Trophoblast cell (in vitro differentiated cells and primary cell): ENCODE data around the gene COPZ2.

Source experiments
- DNase-seq, 2 donors: peaks; one replicate each; pipeline ENCODE4 v3.0.0-alpha.2; 2016
- H2AFZ ChIP-seq: 2 replicates; pipeline ENCODE4 v1.6.1; 2013; ENCODE audit warnings: low read length, moderate library complexity, mild to moderate bottlenecking; ENCODE audit not compliant: insufficient read depth, poor library complexity
- H2AK5ac ChIP-seq: 2 replicates; pipeline ENCODE4 v1.6.1; 2013; ENCODE audit warnings: mild to moderate bottlenecking, low read length
- H2BK120ac ChIP-seq: 2 replicates; pipeline ENCODE4 v1.6.1; 2013; ENCODE audit warnings: low read length, mild to moderate bottlenecking, moderate library complexity; ENCODE audit not compliant: insufficient read depth, poor library complexity
- H2BK12ac ChIP-seq: 2 replicates; pipeline ENCODE4 v1.6.1; 2013; ENCODE audit warnings: mild to moderate bottlenecking, low read length, moderate library complexity
- H2BK5ac ChIP-seq: 2 replicates; pipeline ENCODE4 v1.6.1; 2013; ENCODE audit warnings: low read length, low read depth, moderate library complexity, mild to moderate bottlenecking; ENCODE audit not compliant: poor library complexity
- H3K14ac ChIP-seq: 2 replicates; pipeline ENCODE4 v1.6.1; 2013; ENCODE audit warnings: mild to moderate bottlenecking, low read length
- H3K18ac ChIP-seq: 2 replicates; pipeline ENCODE4 v1.6.1; 2013; ENCODE audit warnings: mild to moderate bottlenecking, low read length
- H3K23ac ChIP-seq: 2 replicates; pipeline ENCODE4 v1.6.1; 2013; ENCODE audit warnings: low read length
- H3K27ac ChIP-seq: 2 replicates; pipeline ENCODE4 v1.5.1; 2013; ENCODE audit warnings: low read depth, mild to moderate bottlenecking, inconsistent platforms, low read length, moderate library complexity
- H3K27me3 ChIP-seq: 2 replicates; pipeline ENCODE4 v1.6.1; 2013; ENCODE audit warnings: inconsistent platforms, mild to moderate bottlenecking, low read length, moderate library complexity; ENCODE audit not compliant: insufficient read depth
- H3K36me3 ChIP-seq, 2 experiments: 1 replicate in 1 of 2; 2 replicates in 1 of 2; pipeline ENCODE4 v1.6.1; 2013; ENCODE audit warnings: low read length in 2 of 2, mild to moderate bottlenecking in 2 of 2, moderate library complexity in 1 of 2; ENCODE audit not compliant: insufficient read depth in 2 of 2, control insufficient read depth in 1 of 2
- H3K4ac ChIP-seq: 2 replicates; pipeline ENCODE4 v1.6.1; 2013; ENCODE audit warnings: low read depth, mild to moderate bottlenecking, low read length, moderate library complexity
- H3K4me1 ChIP-seq, 2 experiments: 1 replicate in 1 of 2; 2 replicates in 1 of 2; pipeline ENCODE4 v1.6.1; 2013; ENCODE audit warnings: low read length in 2 of 2, mild to moderate bottlenecking in 2 of 2, moderate library complexity in 1 of 2; ENCODE audit not compliant: insufficient read depth in 2 of 2, control insufficient read depth in 1 of 2
- H3K4me2 ChIP-seq: 2 replicates; pipeline ENCODE4 v1.6.1; 2013; ENCODE audit warnings: inconsistent platforms, mild to moderate bottlenecking, low read length, moderate library complexity
- H3K4me3 ChIP-seq: 2 replicates; pipeline ENCODE4 v1.5.1; 2013; ENCODE audit warnings: mild to moderate bottlenecking, low read depth, low read length, inconsistent platforms
- H3K79me1 ChIP-seq: one replicate; pipeline ENCODE4 v1.6.1; 2013; ENCODE audit warnings: low read length
- H3K79me2 ChIP-seq: 2 replicates; pipeline ENCODE4 v1.6.1; 2013; ENCODE audit warnings: low read length, mild to moderate bottlenecking; ENCODE audit not compliant: control insufficient read depth, insufficient read depth, poor library complexity
- H3K9ac ChIP-seq: 2 replicates; pipeline ENCODE4 v1.6.1; 2013; ENCODE audit warnings: mild to moderate bottlenecking, low read length
- H3K9me3 ChIP-seq: 2 replicates; pipeline ENCODE4 v1.6.1; 2013; ENCODE audit warnings: low read depth, mild to moderate bottlenecking, control low read depth, inconsistent platforms, low read length; ENCODE audit not compliant: insufficient read depth
- H4K12ac ChIP-seq: 2 replicates; pipeline ENCODE4 v1.6.1; 2013; ENCODE audit warnings: low read depth, mild to moderate bottlenecking, low read length, moderate library complexity
- H4K8ac ChIP-seq: 2 replicates; pipeline ENCODE4 v1.6.1; 2013; ENCODE audit warnings: low read depth, mild to moderate bottlenecking, low read length, moderate library complexity
- H4K91ac ChIP-seq: one replicate; pipeline ENCODE4 v1.6.1; 2013; ENCODE audit warnings: low read depth, mild to moderate bottlenecking, low read length, moderate library complexity
- WGBS: extraction: QIAGEN DNeasy Blood & Tissue Kit; methylation state at CpG from one replicate; pipeline ENCODE4 v1.1.7; 2013; ENCODE audit warnings: missing lambda C conversion rate; ENCODE audit not compliant: insufficient read length, insufficient coverage; ENCODE audit errors: extremely low coverage; 5-methylcytosine and 5-hydroxymethylcytosine counted together

The COPZ2 gene

GRCh38 chr17:47993031-47993564 lies 44.5 kb downstream of the COPZ2 start:
- Histone ChIP-seq H3K27ac (no peak overlapping the region), H3K4ac (no peak overlapping the region), H3K9me3 (peaks cover 8% of the 10 kb centered on the region), H3K14ac (no peak overlapping the region), H3K79me2 (no peaks in the 10 kb centered on the region), H3K4me1 (peaks cover 8 to 21% of the 10 kb centered on the region in 2 experiments), H4K8ac (no peak overlapping the region), H2BK12ac (no peak overlapping the region), H2AK5ac (no peak overlapping the region), H2BK5ac (no peak overlapping the region), H4K91ac (no peak overlapping the region), H3K27me3 (no peaks in the 10 kb centered on the region), H3K4me3 (no peak overlapping the region), H3K4me2 (no peak overlapping the region), H4K12ac (no peak overlapping the region), H3K79me1 (no peaks in the 10 kb centered on the region), H3K18ac (no peak overlapping the region), H3K36me3 (no peaks in the 10 kb centered on the region), H3K9ac (no peak overlapping the region), H3K23ac (no peak overlapping the region), H2AFZ (no peak overlapping the region), H2BK120ac (no peak overlapping the region)
- WGBS, result no CpG with 5 or more reads among the region's 9 CpGs
- DNase-seq, result no peak

GRCh38 chr17:47992216-47992615 lies 45.4 kb downstream of the COPZ2 start:
- no peak overlapping the region for H4K8ac ChIP-seq
- no peak for DNase-seq
- H3K4me2 ChIP-seq, result no peak overlapping the region
- no peak overlapping the region for H4K12ac ChIP-seq
- no peak overlapping the region for H3K4me3 ChIP-seq
- no peak overlapping the region for H3K4ac ChIP-seq
- no peak overlapping the region for H2BK5ac ChIP-seq
- H3K79me1 ChIP-seq, result no peaks in the 10 kb centered on the region
- no peak overlapping the region for H2BK120ac ChIP-seq
- H3K23ac ChIP-seq, result no peak overlapping the region
- no CpG with 5 or more reads among the region's 4 CpGs for WGBS
- H3K9me3 ChIP-seq, result peaks cover 6% of the 10 kb centered on the region
- no peaks in the 10 kb centered on the region for H3K36me3 ChIP-seq
- H4K91ac ChIP-seq, result no peak overlapping the region
- H2AK5ac ChIP-seq, result no peak overlapping the region
- H3K4me1 ChIP-seq, result peaks cover 8 to 21% of the 10 kb centered on the region in 2 experiments
- no peak overlapping the region for H3K9ac ChIP-seq
- H3K79me2 ChIP-seq, result no peaks in the 10 kb centered on the region
- no peak overlapping the region for H3K27ac ChIP-seq
- H3K14ac ChIP-seq, result no peak overlapping the region
- H2AFZ ChIP-seq, result no peak overlapping the region
- no peak overlapping the region for H3K18ac ChIP-seq
- H2BK12ac ChIP-seq, result no peak overlapping the region
- H3K27me3 ChIP-seq, result no peaks in the 10 kb centered on the region

GRCh38 chr17:47990962-47991731 lies 46.5 kb downstream of the COPZ2 start:
- Histone ChIP-seq H4K8ac (no peak overlapping the region), H2BK120ac (no peak overlapping the region), H3K79me2 (no peaks in the 10 kb centered on the region), H2AK5ac (no peak overlapping the region), H3K79me1 (no peaks in the 10 kb centered on the region), H4K12ac (no peak overlapping the region), H3K4me2 (no peak overlapping the region), H3K23ac (no peak overlapping the region), H2AFZ (no peak overlapping the region), H3K14ac (no peak overlapping the region), H3K27me3 (no peaks in the 10 kb centered on the region), H3K36me3 (no peaks in the 10 kb centered on the region), H3K9ac (no peak overlapping the region), H4K91ac (no peak overlapping the region), H3K4me1 (peaks cover 7 to 15% of the 10 kb centered on the region in 2 experiments), H3K27ac (no peak overlapping the region), H3K4me3 (no peak overlapping the region), H3K18ac (no peak overlapping the region), H2BK5ac (no peak overlapping the region), H3K9me3 (peaks cover 7% of the 10 kb centered on the region), H3K4ac (no peak overlapping the region), H2BK12ac (no peak overlapping the region)
- no CpG with 5 or more reads among the region's 14 CpGs for WGBS
- no peak for DNase-seq

GRCh38 chr17:47989700-47990099 lies 47.9 kb downstream of the COPZ2 start:
- Histone ChIP-seq H3K23ac (no peak overlapping the region), H4K91ac (no peak overlapping the region), H2BK120ac (no peak overlapping the region), H2AFZ (no peak overlapping the region), H3K4me2 (no peak overlapping the region), H3K9ac (no peak overlapping the region), H3K14ac (no peak overlapping the region), H3K18ac (no peak overlapping the region), H3K4me3 (no peak overlapping the region), H3K27me3 (no peaks in the 10 kb centered on the region), H2AK5ac (no peak overlapping the region), H3K4ac (no peak overlapping the region), H2BK12ac (no peak overlapping the region), H3K4me1 (peaks cover 6 to 7% of the 10 kb centered on the region in 2 experiments), H4K8ac (no peak overlapping the region), H3K27ac (no peak overlapping the region), H3K36me3 (peaks cover 0 to 2% of the 10 kb centered on the region in 2 experiments), H2BK5ac (no peak overlapping the region), H4K12ac (no peak overlapping the region), H3K79me1 (no peaks in the 10 kb centered on the region), H3K79me2 (no peaks in the 10 kb centered on the region), H3K9me3 (peaks cover 5% of the 10 kb centered on the region)
- DNase-seq, result no peak
- WGBS, result no CpG with 5 or more reads among the region's 1 CpG
